Raji (cell line): ENCODE measurements around the gene DUS2.

Experiments used
- POLR2A ChIP-seq: IDR thresholded peaks from 2 replicates; pipeline ENCODE4 v1.6.1; 2011; ENCODE audit warnings: low read depth, low read length, control low read depth; ENCODE audit not compliant: insufficient read depth

The DUS2 gene

GRCh38 chr16:68022728-68023537, at the start of gene DUS2, which contains the start of gene DDX28:
DUS2 (plus strand) TSS chr16:68023284; CDS start chr16:68038024, 14,740 bp downstream.
DDX28 (minus strand) TSS chr16:68023232; CDS start chr16:68023202, 30 bp downstream.
- peak; percentile 90 for TF ChIP-seq POLR2A

- TF ChIP-seq POLR2A, result no peak
These were observed 47.6 kb upstream of the DUS2 start for GRCh38 chr16:67975321-67976105.

DNA sequence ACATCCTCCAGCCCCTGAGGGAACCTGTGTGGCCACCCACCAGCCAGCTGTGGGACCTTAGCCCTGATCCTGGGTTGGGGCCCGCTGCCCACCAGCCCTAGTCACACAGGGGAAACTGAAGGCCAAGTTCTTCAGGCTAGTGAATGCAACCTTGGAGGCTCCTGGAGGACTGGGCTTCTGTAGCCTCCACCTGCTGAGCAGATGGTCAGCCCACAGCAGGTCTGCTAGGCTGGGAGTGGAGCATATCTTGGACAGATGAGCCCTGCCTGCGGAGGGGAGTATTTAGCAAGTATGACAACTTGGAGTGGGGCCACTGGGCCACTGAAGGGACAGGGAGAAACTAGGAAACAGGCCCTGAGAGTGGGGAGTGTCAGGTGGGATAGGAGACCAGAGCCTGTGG, 46.9 kb upstream of the DUS2 start:
- TF ChIP-seq POLR2A, result no peak

DNA sequence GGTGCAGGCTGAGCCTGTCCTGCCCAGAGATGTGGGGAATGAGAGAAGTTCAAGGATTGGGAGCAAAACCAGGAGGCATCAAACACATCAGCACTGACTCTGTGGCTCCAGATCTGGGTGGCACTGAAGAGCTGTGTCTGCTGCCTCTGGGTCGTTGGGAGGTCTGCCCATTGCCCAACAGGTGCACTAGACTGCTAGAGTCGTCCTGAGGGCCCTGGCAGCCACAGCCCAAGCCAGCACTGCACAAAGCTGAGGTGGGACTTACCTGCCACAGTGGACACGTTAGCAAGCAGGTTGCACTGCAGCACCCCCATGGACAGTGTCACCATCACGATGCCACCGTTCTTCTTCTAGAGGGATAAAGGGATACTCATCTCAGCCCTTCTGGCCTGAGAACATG, 46.1 kb upstream of the DUS2 start:
- no peak for TF ChIP-seq POLR2A

DNA sequence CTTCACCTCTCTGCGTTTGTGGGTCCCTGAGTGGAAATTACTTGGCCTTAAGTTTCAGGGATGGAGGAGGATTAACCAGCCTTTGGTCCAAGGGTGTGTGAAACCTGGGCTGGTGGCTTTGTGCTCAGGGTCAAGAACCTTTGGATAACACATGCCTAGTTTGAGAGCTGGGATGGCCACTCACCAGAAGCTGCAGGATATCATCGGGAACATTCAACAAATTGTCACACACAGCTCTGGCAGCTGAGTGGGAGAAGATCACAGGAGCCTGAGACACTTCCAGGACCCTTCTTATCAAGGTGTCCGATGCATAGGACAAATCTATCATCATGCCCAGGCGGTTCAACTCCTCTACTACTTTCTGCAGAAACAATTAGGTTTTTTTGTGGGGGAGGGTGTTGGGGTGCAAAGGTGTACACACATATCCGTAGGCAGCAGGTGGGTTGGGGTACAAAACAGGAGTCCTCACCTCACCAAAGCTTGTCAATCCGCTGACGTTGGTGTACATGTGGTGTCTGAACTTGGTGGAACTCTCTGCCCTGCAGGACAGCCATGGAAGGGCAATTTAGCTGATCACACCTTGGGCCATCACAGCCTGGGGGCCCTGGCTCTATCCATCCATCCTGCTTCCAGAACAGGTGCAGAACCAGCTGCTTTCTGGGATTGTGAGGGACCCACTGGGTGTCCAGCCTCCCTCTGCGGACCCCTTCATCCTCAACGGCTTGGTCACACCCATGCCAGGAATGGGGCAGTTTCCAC, 45.4 kb upstream of the DUS2 start:
- TF ChIP-seq POLR2A, result no peak

DNA sequence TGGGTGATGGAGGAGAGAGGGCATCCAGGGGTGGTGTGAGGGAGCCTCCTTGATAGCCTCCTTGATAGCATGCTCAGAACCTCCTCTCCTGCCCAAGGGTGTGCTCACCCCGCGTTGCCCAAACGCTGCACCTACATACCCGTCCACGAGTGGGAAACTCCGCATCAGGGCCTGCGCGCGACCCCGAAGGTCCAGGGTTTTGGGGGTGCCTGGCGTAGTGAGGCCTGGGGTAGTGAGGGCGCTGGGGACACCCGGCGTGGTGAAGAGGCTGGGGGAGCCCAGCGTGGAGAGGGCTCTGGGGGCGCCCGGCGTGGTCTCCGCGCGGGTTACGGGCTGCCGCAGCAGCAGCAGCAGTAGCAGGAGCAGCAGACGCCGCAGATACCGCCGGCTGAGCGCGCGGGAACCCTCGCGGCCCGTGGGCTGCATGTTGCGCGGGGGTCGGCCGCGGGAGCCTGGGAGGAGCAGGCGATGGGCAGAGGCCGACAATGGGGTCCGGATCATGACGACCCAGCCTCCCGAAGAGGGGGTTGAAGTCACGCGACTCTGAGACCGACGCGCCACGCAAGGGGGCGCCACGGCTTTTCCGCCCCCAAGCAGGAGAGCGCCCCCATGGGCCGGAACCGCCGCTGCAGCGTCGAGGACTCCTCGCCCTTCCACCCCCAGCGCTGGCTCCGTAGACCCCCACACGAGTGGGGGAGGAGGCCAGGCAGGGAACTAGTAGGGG, 43.0 kb upstream of the DUS2 start, which contains the start of gene DPEP3:
DPEP3 (minus strand) TSS at position 545 of the 724 bp plus-strand sequence; CDS start at position 426, 119 bp downstream.
- no peak for TF ChIP-seq POLR2A

DNA sequence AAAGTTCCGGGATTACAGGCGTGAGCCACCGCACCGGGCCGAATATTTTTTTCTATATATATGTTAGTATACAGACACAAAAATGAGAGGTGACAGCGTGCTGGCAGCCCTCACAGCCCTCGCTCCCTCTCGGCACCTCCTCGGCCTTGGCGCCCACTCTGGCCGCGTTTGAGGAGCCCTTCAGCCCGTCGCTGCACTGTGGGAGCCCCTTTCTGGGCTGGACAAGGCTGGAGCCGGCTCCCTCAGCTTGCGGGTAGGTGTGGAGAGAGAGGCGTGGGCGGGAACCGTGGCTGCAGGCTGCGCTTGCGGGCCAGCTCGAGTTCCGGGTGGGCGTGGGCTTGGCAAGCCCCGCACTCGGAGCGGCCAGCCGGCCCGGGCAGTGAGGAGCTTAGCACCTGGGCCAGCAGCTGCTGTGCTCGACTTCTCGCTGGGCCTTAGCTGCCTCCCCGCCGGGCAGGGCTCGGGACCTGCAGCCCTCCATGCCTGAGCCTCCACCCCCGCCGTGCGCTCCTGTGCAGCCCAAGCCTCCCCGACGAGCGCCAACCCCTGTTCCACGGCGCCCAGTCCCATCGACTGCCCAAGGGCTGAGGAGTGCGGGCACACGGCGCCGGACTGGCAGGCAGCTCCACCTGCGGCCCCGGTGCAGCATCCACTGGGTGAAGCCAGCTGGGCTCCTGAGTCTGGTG, 40.9 kb upstream of the DUS2 start:
- TF ChIP-seq POLR2A, result no peak

- TF ChIP-seq POLR2A, result no peak
These were observed 36.1 kb upstream of the DUS2 start for GRCh38 chr16:67986949-67987348.

GRCh38 chr16:67987460-67988160, 35.5 kb upstream of the DUS2 start:
- no peak for TF ChIP-seq POLR2A

DNA sequence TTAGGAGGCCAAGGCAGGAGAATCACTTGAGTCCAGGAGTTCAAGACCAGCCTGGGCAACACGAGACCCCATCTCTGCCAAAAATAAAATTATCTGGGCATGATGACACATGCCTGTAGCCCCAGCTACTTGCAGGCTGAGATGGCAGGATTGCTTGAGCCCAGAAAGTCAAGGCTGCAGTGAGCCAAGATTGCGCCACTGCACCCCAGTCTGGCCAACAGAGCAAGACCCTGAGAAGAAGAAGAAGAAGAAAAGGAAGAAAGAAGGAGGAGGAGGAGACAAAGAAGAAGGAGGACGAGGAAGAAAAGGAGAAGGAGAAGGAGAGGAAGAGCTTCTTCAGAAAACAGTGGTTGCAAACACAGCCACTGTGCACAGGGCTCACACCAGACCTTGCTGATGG, 34.4 kb upstream of the DUS2 start:
- TF ChIP-seq POLR2A, result no peak

- TF ChIP-seq POLR2A, result no peak
These were observed 33.6 kb upstream of the DUS2 start for GRCh38 chr16:67989322-67990017.

DNA sequence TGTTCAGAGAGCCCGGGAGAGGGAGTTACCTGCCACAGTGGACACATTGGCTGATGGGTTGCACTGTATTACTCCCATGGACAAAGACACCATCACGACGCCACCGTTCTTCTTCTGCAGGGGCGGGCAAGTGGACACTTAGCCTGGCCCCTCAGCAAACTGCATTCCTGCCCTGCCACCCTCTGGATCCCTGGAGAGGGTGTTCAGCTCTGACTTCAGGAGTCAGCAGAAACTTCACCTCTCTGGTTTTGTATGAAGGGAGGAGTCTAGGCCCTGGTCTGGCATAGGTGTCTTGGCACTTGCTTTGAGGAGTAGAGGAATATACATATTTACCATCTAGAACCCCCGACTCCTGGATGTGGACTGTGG, 33.1 kb upstream of the DUS2 start:
- TF ChIP-seq POLR2A, result no peak

GRCh38 chr16:67992661-67993206, 30.4 kb upstream of the DUS2 start:
- TF ChIP-seq POLR2A, result no peak; the same call in 1 of the 2 replicates
